H9 (cell line): ENCODE measurements around the gene LPCAT1. TPM values are rescaled to one million over a fixed set of nuclear protein-coding genes. Genes with fewer than 3 reads are reported as not detected.

Source experiments
- DNase-seq: peaks from one replicate; pipeline ENCODE4 v3.0.0-alpha.2; 2017
- H2AFZ ChIP-seq: one replicate; pipeline ENCODE4 v1.6.1; 2013; ENCODE audit warnings: mild to moderate bottlenecking, low read length, control low read depth, moderate library complexity
- H2AK5ac ChIP-seq: 2 replicates; pipeline ENCODE4 v1.6.1; 2013; ENCODE audit warnings: low read length, control low read depth, mixed read lengths; ENCODE audit not compliant: insufficient read length
- H2BK120ac ChIP-seq: one replicate; pipeline ENCODE4 v1.6.1; 2013; ENCODE audit warnings: low read depth, mild to moderate bottlenecking, low read length, control low read depth, inconsistent platforms; ENCODE audit not compliant: poor library complexity, severe bottlenecking
- H2BK12ac ChIP-seq: 2 replicates; pipeline ENCODE4 v1.6.1; 2013; ENCODE audit warnings: low read length, control low read depth, mixed read lengths, low read depth; ENCODE audit not compliant: insufficient read length
- H2BK15ac ChIP-seq: 2 replicates; pipeline ENCODE4 v1.6.1; 2013; ENCODE audit warnings: low read depth, low read length, control low read depth
- H2BK20ac ChIP-seq: one replicate; pipeline ENCODE4 v1.6.1; 2013; ENCODE audit warnings: low read depth, mild to moderate bottlenecking, low read length, control low read depth, inconsistent platforms; ENCODE audit not compliant: poor library complexity, severe bottlenecking
- H2BK5ac ChIP-seq: 2 replicates; pipeline ENCODE4 v1.6.1; 2013; ENCODE audit warnings: low read length, control low read depth, mixed read lengths; ENCODE audit not compliant: insufficient read length
- H3K14ac ChIP-seq: 2 replicates; pipeline ENCODE4 v1.6.1; 2013; ENCODE audit warnings: low read length, control low read depth; ENCODE audit not compliant: insufficient read depth
- H3K18ac ChIP-seq: 2 replicates; pipeline ENCODE4 v1.6.1; 2013; ENCODE audit warnings: low read depth, mild to moderate bottlenecking, mixed read lengths, low read length, control low read depth; ENCODE audit not compliant: insufficient read length
- H3K23ac ChIP-seq: 2 replicates; pipeline ENCODE4 v1.6.1; 2013; ENCODE audit warnings: low read length, control low read depth, mixed read lengths, low read depth; ENCODE audit not compliant: insufficient read length
- H3K23me2 ChIP-seq: 2 replicates; pipeline ENCODE4 v1.6.1; 2013; ENCODE audit warnings: low read depth, mild to moderate bottlenecking, mixed read lengths, low read length, control low read depth; ENCODE audit not compliant: insufficient read length, poor library complexity, severe bottlenecking
- H3K27ac ChIP-seq: 2 replicates; pipeline ENCODE4 v1.5.1; 2013; ENCODE audit warnings: low read length, control low read depth, mixed read lengths, low read depth; ENCODE audit not compliant: insufficient read length
- H3K27me3 ChIP-seq: 2 replicates; pipeline ENCODE4 v1.6.1; 2013; ENCODE audit warnings: low read length, control low read depth, inconsistent platforms; ENCODE audit not compliant: insufficient read depth
- H3K4ac ChIP-seq: 2 replicates; pipeline ENCODE4 v1.6.1; 2013; ENCODE audit warnings: low read depth, mild to moderate bottlenecking, control low read depth, inconsistent platforms, low read length, moderate library complexity
- H3K4me1 ChIP-seq: 2 replicates; pipeline ENCODE4 v1.6.1; 2013; ENCODE audit warnings: low read length, control low read depth, inconsistent platforms; ENCODE audit not compliant: insufficient read depth
- H3K4me2 ChIP-seq: 2 replicates; pipeline ENCODE4 v1.6.1; 2013; ENCODE audit warnings: low read length, control low read depth, mixed read lengths; ENCODE audit not compliant: insufficient read length, insufficient read depth
- H3K56ac ChIP-seq: 2 replicates; pipeline ENCODE4 v1.6.1; 2013; ENCODE audit warnings: low read depth, mild to moderate bottlenecking, mixed read lengths, low read length, control low read depth; ENCODE audit not compliant: insufficient read length
- H3K79me1 ChIP-seq: 2 replicates; pipeline ENCODE4 v1.6.1; 2013; ENCODE audit warnings: low read depth, mild to moderate bottlenecking, moderate library complexity, low read length, control low read depth, inconsistent platforms; ENCODE audit not compliant: insufficient read depth, poor library complexity, severe bottlenecking
- H3K79me2 ChIP-seq: 2 replicates; pipeline ENCODE4 v1.6.1; 2013; ENCODE audit warnings: low read length, control low read depth, inconsistent platforms; ENCODE audit not compliant: insufficient read depth
- H3K9ac ChIP-seq: 2 replicates; pipeline ENCODE4 v1.6.1; 2013; ENCODE audit warnings: low read length, control low read depth, mixed read lengths; ENCODE audit not compliant: insufficient read length; ENCODE audit errors: extremely low read depth
- H3K9me3 ChIP-seq: one replicate; pipeline ENCODE4 v1.6.1; 2013; ENCODE audit warnings: low read depth, low read length, inconsistent platforms; ENCODE audit not compliant: control insufficient read depth
- H3T11ph ChIP-seq: one replicate; pipeline ENCODE4 v1.6.1; 2013; ENCODE audit warnings: mild to moderate bottlenecking, low read length, control low read depth, inconsistent platforms
- H4K20me1 ChIP-seq: one replicate; pipeline ENCODE4 v1.6.1; 2013; ENCODE audit not compliant: control insufficient read depth, insufficient read length, insufficient read depth
- H4K5ac ChIP-seq: 2 replicates; pipeline ENCODE4 v1.6.1; 2013; ENCODE audit warnings: low read depth, mild to moderate bottlenecking, mixed read lengths, low read length, control low read depth; ENCODE audit not compliant: insufficient read length
- H4K8ac ChIP-seq: replicated peaks from 2 replicates; pipeline ENCODE4 v1.6.1; 2013; ENCODE audit warnings: low read length, control low read depth, mixed read lengths, low read depth; ENCODE audit not compliant: insufficient read length
- H4K91ac ChIP-seq: 2 replicates; pipeline ENCODE4 v1.6.1; 2013; ENCODE audit warnings: low read depth, mild to moderate bottlenecking, moderate library complexity, mixed read lengths, low read length, control low read depth; ENCODE audit not compliant: insufficient read length
- H3K27ac Mint-ChIP-seq, 3 experiments: 2 replicates in 2 of 3; 3 replicates in 1 of 3; pipeline ENCODE4 v1.8.0; 2020 to 2021; ENCODE audit warnings: mixed read lengths in 3 of 3, mild to moderate bottlenecking in 1 of 3, moderate library complexity in 1 of 3
- H3K27me3 Mint-ChIP-seq: 2 replicates; pipeline ENCODE4 v1.8.0; 2021; ENCODE audit warnings: low read depth, mild to moderate bottlenecking, moderate library complexity, mixed read lengths
- H3K36me3 Mint-ChIP-seq, 3 experiments: 2 replicates in 2 of 3; 3 replicates in 1 of 3; pipeline ENCODE4 v1.8.0; 2020 to 2021; ENCODE audit warnings: low read depth in 3 of 3, mixed read lengths in 3 of 3; ENCODE audit not compliant: insufficient read depth in 1 of 3
- H3K4me1 Mint-ChIP-seq, 2 experiments: 2 replicates each; pipeline ENCODE4 v1.8.0; 2020; ENCODE audit warnings: mixed read lengths in 2 of 2
- H3K4me3 Mint-ChIP-seq, 2 experiments: 2 replicates in 1 of 2; 3 replicates in 1 of 2; pipeline ENCODE4 v1.8.0; 2020 to 2021; ENCODE audit warnings: mild to moderate bottlenecking in 2 of 2, mixed read lengths in 2 of 2, moderate library complexity in 1 of 2
- H3K9me3 Mint-ChIP-seq, 2 experiments: 2 replicates in 1 of 2; 3 replicates in 1 of 2; pipeline ENCODE4 v1.8.0; 2020; ENCODE audit warnings: mild to moderate bottlenecking in 2 of 2, mixed read lengths in 2 of 2, moderate library complexity in 1 of 2
- WGBS: extraction: QIAGEN DNeasy Blood & Tissue Kit; methylation state at CpG from one replicate; pipeline ENCODE4 v1.1.7; 2013; ENCODE audit warnings: missing lambda C conversion rate, low lambda C conversion rate, mixed read lengths; ENCODE audit not compliant: insufficient read length; ENCODE audit errors: extremely low coverage; 5-methylcytosine and 5-hydroxymethylcytosine counted together
- total RNA-seq: library from RNA; stranded (reverse); gene quantifications from 2 replicates; pipeline ENCODE4 v1.2.1, GENCODE V29; 2021
- TF ChIP-seq, protein P1 (sequence below): fragments of 200-600 bp; sonication (generic); conservative IDR thresholded peaks from 3 replicates; pipeline ENCODE4 v1.8.0; 2021; ENCODE audit warnings: antibody characterized with exemption, mild to moderate bottlenecking

Gene LPCAT1
- total RNA-seq, 1 experiment from 2014 or later = 231 TPM

DNA sequence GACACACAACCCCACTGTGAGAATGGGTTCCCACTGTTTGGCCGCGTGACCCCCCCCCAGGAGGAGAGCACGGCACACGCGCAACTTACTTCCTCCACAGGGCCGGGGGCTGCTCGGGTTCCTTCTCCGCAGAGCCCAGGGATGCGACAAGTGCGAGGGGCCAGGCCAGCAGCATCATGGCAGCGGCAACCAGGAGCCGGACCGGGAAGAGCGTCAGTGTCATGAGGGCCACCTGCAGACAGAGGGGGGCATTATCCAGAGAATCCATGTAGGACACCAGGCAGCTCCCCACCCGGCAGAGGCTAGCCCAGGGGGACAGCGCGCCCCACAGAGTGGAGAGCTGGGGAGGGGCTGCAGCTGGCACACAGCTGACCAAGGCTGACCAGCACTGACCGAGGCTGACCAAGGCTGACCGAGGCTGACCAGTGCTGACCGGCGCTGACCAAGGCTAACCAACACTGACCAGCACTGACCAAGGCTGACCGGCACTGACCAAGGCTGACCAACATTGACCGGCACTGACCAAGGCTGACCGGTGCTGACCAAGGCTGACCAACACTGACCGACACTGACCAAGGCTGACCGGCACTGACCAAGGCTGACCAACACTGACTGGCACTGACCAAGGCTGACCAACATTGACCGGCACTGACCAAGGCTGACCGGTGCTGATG lies 22.3 kb downstream of the LPCAT1 start:
- no peak overlapping the region for H2BK120ac ChIP-seq
- no peak overlapping the region for H2BK20ac ChIP-seq
- no peak overlapping the region for H4K8ac ChIP-seq
- no peak overlapping the region; the same call in 1 of the 2 replicates for H3K14ac ChIP-seq
- no peak overlapping the region for H4K91ac ChIP-seq
- no peaks in the 10 kb centered on the region for H3K27me3 ChIP-seq
- H3K4me3 Mint-ChIP-seq = no peak overlapping the region
- no peak for DNase-seq
- no peak overlapping the region for H2AFZ ChIP-seq
- no peak overlapping the region for H3K4me2 ChIP-seq
- no peaks in the 10 kb centered on the region for H3K9me3 ChIP-seq
- H3K79me2 ChIP-seq = peaks cover 44% of the 10 kb centered on the region; the same call in 1 of the 2 replicates
- H3K27ac ChIP-seq = no peak overlapping the region
- WGBS = no CpG with 5 or more reads among the region's 28 CpGs
- no peaks in the 10 kb centered on the region for H3K9me3 Mint-ChIP-seq
- peaks cover 5% of the 10 kb centered on the region; the same call in 1 of the 2 replicates for H3K4me1 ChIP-seq
- no peak overlapping the region for H3K9ac ChIP-seq
- no peak overlapping the region for H3K4ac ChIP-seq
- H2AK5ac ChIP-seq = no peak overlapping the region
- no peak overlapping the region for H2BK15ac ChIP-seq
- H3K79me1 ChIP-seq = peaks cover 9% of the 10 kb centered on the region
- H3K27me3 Mint-ChIP-seq = no peaks in the 10 kb centered on the region
- no peak overlapping the region for H3K23ac ChIP-seq
- H4K5ac ChIP-seq = no peak overlapping the region
- no peaks in the 10 kb centered on the region for H3K23me2 ChIP-seq
- H2BK12ac ChIP-seq = no peak overlapping the region
- H3K36me3 Mint-ChIP-seq = peaks cover 9 to 39% (median 36%) of the 10 kb centered on the region in 3 experiments
- H3T11ph ChIP-seq = no peak overlapping the region
- peak overlapping the region in 2 of 3 experiments; percentile 49 to 72; a peak in 2 of 7 replicates for H3K27ac Mint-ChIP-seq
- peaks cover 2% of the 10 kb centered on the region for H4K20me1 ChIP-seq
- no peak overlapping the region for H3K56ac ChIP-seq
- H3K18ac ChIP-seq = no peak overlapping the region
- TF ChIP-seq, protein P1, sequence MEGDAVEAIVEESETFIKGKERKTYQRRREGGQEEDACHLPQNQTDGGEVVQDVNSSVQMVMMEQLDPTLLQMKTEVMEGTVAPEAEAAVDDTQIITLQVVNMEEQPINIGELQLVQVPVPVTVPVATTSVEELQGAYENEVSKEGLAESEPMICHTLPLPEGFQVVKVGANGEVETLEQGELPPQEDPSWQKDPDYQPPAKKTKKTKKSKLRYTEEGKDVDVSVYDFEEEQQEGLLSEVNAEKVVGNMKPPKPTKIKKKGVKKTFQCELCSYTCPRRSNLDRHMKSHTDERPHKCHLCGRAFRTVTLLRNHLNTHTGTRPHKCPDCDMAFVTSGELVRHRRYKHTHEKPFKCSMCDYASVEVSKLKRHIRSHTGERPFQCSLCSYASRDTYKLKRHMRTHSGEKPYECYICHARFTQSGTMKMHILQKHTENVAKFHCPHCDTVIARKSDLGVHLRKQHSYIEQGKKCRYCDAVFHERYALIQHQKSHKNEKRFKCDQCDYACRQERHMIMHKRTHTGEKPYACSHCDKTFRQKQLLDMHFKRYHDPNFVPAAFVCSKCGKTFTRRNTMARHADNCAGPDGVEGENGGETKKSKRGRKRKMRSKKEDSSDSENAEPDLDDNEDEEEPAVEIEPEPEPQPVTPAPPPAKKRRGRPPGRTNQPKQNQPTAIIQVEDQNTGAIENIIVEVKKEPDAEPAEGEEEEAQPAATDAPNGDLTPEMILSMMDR = no peak
- H2BK5ac ChIP-seq = no peak overlapping the region
- peaks cover 34 to 37% of the 10 kb centered on the region in 2 experiments for H3K4me1 Mint-ChIP-seq
